LNCaP clone FGC (cell line): Measurements from ENCODE around the gene PLCXD3.

Source experiments
- DNase-seq: peaks from one replicate; pipeline ENCODE4 v3.0.0-alpha.2; 2011; ENCODE audit warnings: low read depth
- H3K4me3 ChIP-seq: 2 replicates; pipeline ENCODE4 v1.5.1; 2011; ENCODE audit warnings: mild to moderate bottlenecking, low read depth, low read length, control low read depth
- CTCF ChIP-seq: IDR thresholded peaks from 2 replicates; pipeline ENCODE4 v1.5.1; 2012; ENCODE audit warnings: mild to moderate bottlenecking; ENCODE audit not compliant: control insufficient read depth, insufficient read depth; ENCODE audit errors: extremely low read depth

PLCXD3 gene

DNA sequence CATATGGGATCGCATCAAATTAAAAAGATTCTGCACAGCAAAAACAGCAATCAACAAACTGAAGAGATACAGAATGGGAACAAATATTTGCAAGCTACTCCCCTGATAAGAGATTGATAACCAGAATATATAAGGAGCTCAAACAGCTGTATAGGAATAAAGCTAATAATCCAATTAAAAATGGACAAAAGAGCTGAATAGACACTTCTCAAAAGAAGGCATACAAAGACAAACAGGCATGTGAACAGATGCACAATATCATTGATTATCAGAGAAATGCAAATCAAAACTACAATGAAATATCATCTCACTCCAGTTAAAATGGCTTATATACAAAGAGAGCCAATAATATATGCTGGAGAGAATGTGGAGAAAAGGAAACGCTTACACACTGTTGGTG lies 110.6 kb downstream of the PLCXD3 start:
- no peak overlapping the region for H3K4me3 ChIP-seq
- DNase-seq = no peak
- no peak for TF ChIP-seq CTCF

DNA sequence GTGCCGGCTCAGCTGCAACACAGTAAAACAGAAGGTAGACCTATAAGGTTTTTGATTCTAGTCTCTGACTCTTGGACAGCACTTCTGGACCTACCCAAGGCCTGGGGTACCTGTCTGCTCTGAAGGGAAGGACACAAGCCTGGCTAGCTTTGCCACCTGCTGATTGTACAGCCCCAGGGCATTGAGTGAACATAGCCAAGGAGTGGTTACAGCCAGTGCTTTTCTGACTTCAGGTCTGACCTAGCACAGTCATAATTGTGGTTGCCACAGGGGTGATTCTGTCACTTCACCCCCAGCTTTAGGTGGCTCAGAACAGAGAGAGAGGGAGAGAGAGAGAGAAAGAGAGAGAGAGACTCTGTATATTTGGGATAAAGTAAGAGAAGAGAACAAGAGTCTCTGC lies 118.4 kb downstream of the PLCXD3 start:
- no peak for TF ChIP-seq CTCF

GRCh38 chr5:41374631-41375030 lies 135.8 kb downstream of the PLCXD3 start:
- H3K4me3 ChIP-seq = no peak overlapping the region
- no peak for TF ChIP-seq CTCF
- no peak for DNase-seq

More for the DNA sequence above, 118.4 kb downstream of the PLCXD3 start:
- no peak overlapping the region for H3K4me3 ChIP-seq
- DNase-seq = no peak

- DNase-seq = no peak
- no peak overlapping the region for H3K4me3 ChIP-seq
- TF ChIP-seq CTCF = no peak
Measured at GRCh38 chr5:41373230-41373629, 137.2 kb downstream of the PLCXD3 start.

GRCh38 chr5:41371738-41372137 lies 138.7 kb downstream of the PLCXD3 start:
- no peak for TF ChIP-seq CTCF
- DNase-seq = no peak

DNA sequence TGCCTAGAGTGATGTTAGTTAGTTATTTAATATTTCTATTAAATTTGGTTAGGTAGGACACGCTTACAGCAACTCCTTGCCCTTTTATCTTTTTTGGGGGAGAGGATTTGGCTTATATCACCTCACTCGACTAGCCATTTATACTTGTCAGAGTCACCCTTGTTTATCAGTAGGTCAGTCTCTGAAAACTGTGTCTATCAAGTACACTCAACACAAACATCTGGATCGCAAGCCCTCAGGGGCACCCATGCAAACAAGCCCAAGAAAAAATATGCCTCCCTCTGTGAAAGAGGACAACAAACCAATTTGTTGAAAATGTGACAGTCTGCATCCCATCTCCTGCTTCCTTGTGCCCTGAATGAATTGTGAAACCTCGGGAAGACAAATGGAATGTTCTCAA lies 139.9 kb downstream of the PLCXD3 start:
- no peak for TF ChIP-seq CTCF
- no peak overlapping the region for H3K4me3 ChIP-seq
- DNase-seq = no peak

More at GRCh38 chr5:41371738-41372137, 138.7 kb downstream of the PLCXD3 start:
- no peak overlapping the region for H3K4me3 ChIP-seq

GRCh38 chr5:41369799-41370198 lies 140.6 kb downstream of the PLCXD3 start:
- no peak overlapping the region for H3K4me3 ChIP-seq
- no peak for TF ChIP-seq CTCF
- no peak for DNase-seq
